Neuronal stem cell (in vitro differentiated cells): ENCODE measurements around the gene RYR2.

Experiments
- DNase-seq: peaks from one replicate; pipeline ENCODE4 v3.0.0-alpha.2; 2013; ENCODE audit warnings: low spot score
- H2AFZ ChIP-seq: one replicate; pipeline ENCODE4 v1.6.1; 2013; ENCODE audit warnings: mild to moderate bottlenecking, low read length, inconsistent platforms
- H2AK5ac ChIP-seq: 2 replicates; pipeline ENCODE4 v1.6.1; 2013; ENCODE audit warnings: low read depth, mild to moderate bottlenecking, inconsistent platforms, low read length, moderate library complexity, mixed read lengths
- H2BK120ac ChIP-seq: 2 replicates; pipeline ENCODE4 v1.6.1; 2013; ENCODE audit warnings: low read depth, mild to moderate bottlenecking, inconsistent platforms, low read length, moderate library complexity, mixed read lengths
- H2BK12ac ChIP-seq: one replicate; pipeline ENCODE4 v1.6.1; 2013; ENCODE audit warnings: low read length, inconsistent platforms
- H2BK15ac ChIP-seq: 2 replicates; pipeline ENCODE4 v1.6.1; 2013; ENCODE audit warnings: mild to moderate bottlenecking, low read length, inconsistent platforms, mixed read lengths
- H2BK5ac ChIP-seq: one replicate; pipeline ENCODE4 v1.6.1; 2013; ENCODE audit warnings: inconsistent platforms, mild to moderate bottlenecking, low read length, moderate library complexity
- H3K14ac ChIP-seq: one replicate; pipeline ENCODE4 v1.6.1; 2013; ENCODE audit warnings: low read length, inconsistent platforms
- H3K18ac ChIP-seq: 2 replicates; pipeline ENCODE4 v1.6.1; 2013; ENCODE audit warnings: low read length, inconsistent platforms
- H3K23ac ChIP-seq: 2 replicates; pipeline ENCODE4 v1.6.1; 2013; ENCODE audit warnings: low read depth, mild to moderate bottlenecking, mixed read lengths, low read length, inconsistent platforms; ENCODE audit not compliant: poor library complexity
- H3K27ac ChIP-seq: replicated peaks from 3 replicates; pipeline ENCODE4 v1.5.1; 2013; ENCODE audit warnings: low read length, inconsistent platforms
- H3K27me3 ChIP-seq, 3 experiments: 2 replicates each; pipeline ENCODE4 v1.6.1; 2013; ENCODE audit warnings: low read length in 3 of 3, mild to moderate bottlenecking in 2 of 3, inconsistent platforms in 1 of 3, low read depth in 1 of 3, mixed read lengths in 1 of 3, moderate library complexity in 1 of 3; ENCODE audit not compliant: control insufficient read depth in 3 of 3, insufficient read depth in 3 of 3
- H3K36me3 ChIP-seq, 2 donors: replicated peaks in 1 of 2; 2 replicates each; pipeline ENCODE4 v1.6.1; 2013; ENCODE audit warnings: low read length in 2 of 2; ENCODE audit not compliant: control insufficient read depth in 2 of 2, insufficient read depth in 2 of 2
- H3K4ac ChIP-seq: 2 replicates; pipeline ENCODE4 v1.6.1; 2013; ENCODE audit warnings: inconsistent platforms, mild to moderate bottlenecking, low read length, moderate library complexity
- H3K4me1 ChIP-seq, 2 donors: 1 replicate in 1 of 2; 2 replicates in 1 of 2; pipeline ENCODE4 v1.6.1; 2013; ENCODE audit warnings: low read length in 2 of 2, low read depth in 1 of 2; ENCODE audit not compliant: control insufficient read depth in 2 of 2, insufficient read depth in 1 of 2
- H3K4me2 ChIP-seq: one replicate; pipeline ENCODE4 v1.6.1; 2013; ENCODE audit warnings: mild to moderate bottlenecking, low read length, inconsistent platforms; ENCODE audit not compliant: insufficient read depth, poor library complexity, severe bottlenecking
- H3K4me3 ChIP-seq, 2 donors: 2 replicates each; pipeline ENCODE4 v1.5.1; 2013; ENCODE audit warnings: low read length in 2 of 2, mild to moderate bottlenecking in 2 of 2, inconsistent platforms in 1 of 2, moderate library complexity in 1 of 2
- H3K79me1 ChIP-seq: one replicate; pipeline ENCODE4 v1.6.1; 2013; ENCODE audit warnings: low read depth, mild to moderate bottlenecking, inconsistent platforms, low read length, moderate library complexity
- H3K9ac ChIP-seq: one replicate; pipeline ENCODE4 v1.6.1; 2013; ENCODE audit warnings: mild to moderate bottlenecking, low read depth, low read length, inconsistent platforms; ENCODE audit not compliant: poor library complexity
- H3K9me3 ChIP-seq, 2 donors: replicated peaks in 1 of 2; 2 replicates each; pipeline versions ENCODE3 to v1.6.1; 2013; ENCODE audit warnings: low read length in 2 of 2, mild to moderate bottlenecking in 2 of 2, inconsistent platforms in 1 of 2, low read depth in 1 of 2, mixed read lengths in 1 of 2, moderate library complexity in 1 of 2; ENCODE audit not compliant: control insufficient read depth in 2 of 2, insufficient read depth in 1 of 2
- H4K8ac ChIP-seq: one replicate; pipeline ENCODE4 v1.6.1; 2013; ENCODE audit warnings: low read depth, mild to moderate bottlenecking, inconsistent platforms, low read length, moderate library complexity
- H4K91ac ChIP-seq: one replicate; pipeline ENCODE4 v1.6.1; 2013; ENCODE audit warnings: low read length, low read depth, mild to moderate bottlenecking, inconsistent platforms; ENCODE audit not compliant: poor library complexity
- WGBS, 2 donors: extraction: QIAGEN DNeasy Blood & Tissue Kit; methylation state at CpG; one replicate each; pipeline ENCODE4 v1.1.7; 2013; ENCODE audit warnings: missing lambda C conversion rate in 2 of 2, mixed read lengths in 1 of 2; ENCODE audit not compliant: insufficient read length in 2 of 2, insufficient replicate concordance in 1 of 2; ENCODE audit errors: extremely low coverage in 2 of 2; 5-methylcytosine and 5-hydroxymethylcytosine counted together

Gene RYR2

DNA sequence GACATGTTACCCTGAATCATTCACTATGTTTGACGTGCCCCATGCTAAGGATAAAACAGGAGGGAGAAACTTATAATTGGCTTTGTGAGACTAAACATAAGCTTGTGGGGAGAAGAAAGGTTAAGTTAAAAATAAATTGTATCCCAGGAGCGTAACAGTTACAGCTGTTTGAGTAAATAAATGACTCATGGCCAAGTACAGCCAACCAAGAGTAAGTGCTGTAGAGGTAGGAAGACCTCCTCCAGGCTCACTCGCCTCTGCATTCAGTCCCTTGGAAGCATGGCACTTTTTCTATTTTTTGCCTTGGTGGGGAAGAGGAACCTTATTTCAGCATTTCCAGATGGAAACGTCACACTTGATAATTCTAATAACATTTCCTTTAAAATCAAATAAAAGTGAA lies 732.3 kb downstream of the RYR2 start:
- Histone ChIP-seq H3K27me3 (no peaks in the 10 kb centered on the region), H3K14ac (no peak overlapping the region), H2BK12ac (no peak overlapping the region), H3K36me3 (no peaks in the 10 kb centered on the region), H4K91ac (no peak overlapping the region), H3K79me1 (no peaks in the 10 kb centered on the region), H2BK5ac (no peak overlapping the region), H3K4ac (no peak overlapping the region), H3K4me1 (no peaks in the 10 kb centered on the region), H3K18ac (no peak overlapping the region), H3K9ac (no peak overlapping the region), H2BK120ac (no peak overlapping the region), H3K23ac (no peak overlapping the region), H2AK5ac (no peak overlapping the region), H2BK15ac (no peak overlapping the region), H3K9me3 (no peaks in the 10 kb centered on the region), H2AFZ (no peak overlapping the region), H3K4me2 (no peak overlapping the region), H3K4me3 (no peak overlapping the region), H3K27ac (no peak overlapping the region), H4K8ac (no peak overlapping the region)
- DNase-seq: no peak
- no CpG with 5 or more reads among the region's 4 CpGs for WGBS, 2 donors

DNA sequence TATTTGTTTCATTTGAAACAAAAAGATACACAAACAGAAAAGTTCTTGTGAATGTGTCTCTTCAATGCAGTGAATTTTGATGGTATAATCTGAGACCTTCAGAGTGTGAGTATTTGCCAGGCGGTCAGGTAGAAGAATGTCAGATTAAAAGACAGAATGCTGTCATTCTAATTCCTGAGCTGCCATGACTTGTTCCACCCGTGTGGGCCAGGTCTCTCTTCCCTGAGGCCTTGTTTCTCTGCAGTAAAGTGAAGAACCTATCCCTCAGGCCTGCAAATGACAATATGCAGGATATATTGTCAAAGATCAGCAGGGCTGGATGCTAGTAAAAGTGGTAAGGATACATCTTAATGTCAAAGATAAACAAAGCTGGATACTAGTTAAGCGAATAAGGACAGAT lies 737.4 kb downstream of the RYR2 start:
- WGBS, 2 donors: no CpG with 5 or more reads among the region's 3 CpGs

GRCh38 chr1:237786066-237786719 lies 744.2 kb downstream of the RYR2 start:
- no peak overlapping the region for H4K8ac ChIP-seq
- H2BK5ac ChIP-seq: no peak overlapping the region
- H2AFZ ChIP-seq: peak overlapping the region; percentile 62
- H3K27me3 ChIP-seq: no peaks in the 10 kb centered on the region
- H2BK15ac ChIP-seq: no peak overlapping the region
- no peak for DNase-seq
- no peak overlapping the region for H3K9ac ChIP-seq
- no peak overlapping the region for H2BK120ac ChIP-seq
- no peak overlapping the region for H2AK5ac ChIP-seq
- H3K18ac ChIP-seq: no peak overlapping the region
- H3K4me3 ChIP-seq: no peak overlapping the region
- no peak overlapping the region for H3K27ac ChIP-seq
- no peak overlapping the region for H4K91ac ChIP-seq
- H3K4ac ChIP-seq: no peak overlapping the region
- H3K14ac ChIP-seq: no peak overlapping the region
- no peak overlapping the region for H3K23ac ChIP-seq
- no peak overlapping the region for H3K4me2 ChIP-seq
- no peak overlapping the region for H2BK12ac ChIP-seq
- H3K9me3 ChIP-seq: no peaks in the 10 kb centered on the region
- no peaks in the 10 kb centered on the region for H3K4me1 ChIP-seq
- no peaks in the 10 kb centered on the region for H3K79me1 ChIP-seq
- no peaks in the 10 kb centered on the region for H3K36me3 ChIP-seq
- WGBS, 2 donors: no CpG with 5 or more reads among the region's 11 CpGs

More for the DNA sequence above, 737.4 kb downstream of the RYR2 start:
- Histone ChIP-seq H3K18ac (no peak overlapping the region), H2BK15ac (no peak overlapping the region), H3K36me3 (no peaks in the 10 kb centered on the region), H3K9me3 (no peaks in the 10 kb centered on the region), H3K27me3 (no peaks in the 10 kb centered on the region), H3K79me1 (no peaks in the 10 kb centered on the region), H3K4me1 (no peaks in the 10 kb centered on the region), H2AK5ac (no peak overlapping the region), H3K9ac (no peak overlapping the region), H2AFZ (no peak overlapping the region), H2BK12ac (no peak overlapping the region), H2BK120ac (no peak overlapping the region), H3K4ac (no peak overlapping the region), H3K23ac (no peak overlapping the region), H3K4me3 (no peak overlapping the region), H4K8ac (no peak overlapping the region), H2BK5ac (no peak overlapping the region), H3K27ac (no peak overlapping the region), H3K4me2 (no peak overlapping the region), H3K14ac (no peak overlapping the region), H4K91ac (no peak overlapping the region)
- DNase-seq: no peak

DNA sequence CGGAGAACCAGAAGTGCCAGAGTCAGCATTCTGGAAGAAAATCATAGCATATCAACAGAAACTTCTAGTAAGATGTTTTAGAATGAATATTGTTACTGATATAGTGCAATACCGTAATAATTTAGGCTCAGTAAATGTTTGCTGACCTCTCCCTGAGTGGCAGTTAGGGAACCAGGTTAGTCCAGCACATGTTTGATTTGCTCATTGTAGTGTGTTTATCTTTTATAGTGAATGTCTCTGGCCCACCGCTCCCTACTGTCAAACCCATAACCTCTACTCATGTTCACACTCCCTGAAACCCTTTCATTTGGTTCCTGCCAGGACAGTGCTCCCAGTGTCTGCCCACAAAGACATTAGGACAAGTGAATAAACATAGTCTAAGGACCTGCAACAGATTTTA lies 746.1 kb downstream of the RYR2 start:
- H4K8ac ChIP-seq: no peak overlapping the region
- no peak overlapping the region for H2BK12ac ChIP-seq
- no peaks in the 10 kb centered on the region for H3K9me3 ChIP-seq
- DNase-seq: no peak
- no peak overlapping the region for H3K18ac ChIP-seq
- no peak overlapping the region for H2BK5ac ChIP-seq
- H2AK5ac ChIP-seq: no peak overlapping the region
- H2BK15ac ChIP-seq: no peak overlapping the region
- H3K14ac ChIP-seq: no peak overlapping the region
- H3K23ac ChIP-seq: no peak overlapping the region
- no peak overlapping the region for H3K4ac ChIP-seq
- no peaks in the 10 kb centered on the region for H3K4me1 ChIP-seq
- no peak overlapping the region for H4K91ac ChIP-seq
- no CpG with 5 or more reads among the region's 3 CpGs for WGBS, 2 donors
- no peaks in the 10 kb centered on the region for H3K79me1 ChIP-seq
- no peak overlapping the region for H2BK120ac ChIP-seq
- H3K4me3 ChIP-seq: no peak overlapping the region
- peak overlapping the region; percentile 33 for H2AFZ ChIP-seq
- H3K27ac ChIP-seq: no peak overlapping the region
- no peak overlapping the region for H3K9ac ChIP-seq
- H3K4me2 ChIP-seq: no peak overlapping the region
- no peaks in the 10 kb centered on the region for H3K36me3 ChIP-seq
- H3K27me3 ChIP-seq: no peaks in the 10 kb centered on the region
